Tibial artery (tissue), 4 donors: ENCODE results near the gene DOLPP1.
A peak's percentile ranks its signal among the peaks of the same experiment; 100 is the strongest.

Source experiments
- DNase-seq, 2 donors: peaks; one replicate each; pipeline ENCODE4 v3.0.0-alpha.2; 2019
- H3K27ac ChIP-seq, 2 donors: fragments of 200-600 bp; sonication (generic) in 1 of 2; 1 replicate in 1 of 2; 2 replicates in 1 of 2; pipeline ENCODE4 v1.5.1; 2018 to 2019; ENCODE audit warnings: mild to moderate bottlenecking in 1 of 2
- H3K27me3 ChIP-seq, 2 donors: fragments of 200-600 bp; sonication (generic) in 1 of 2; one replicate each; pipeline versions ENCODE4 v1.5.1 to v1.6.0; 2016 to 2019
- H3K36me3 ChIP-seq, 3 donors: fragments of 200-600 bp; sonication (generic) in 2 of 3; one replicate each; pipeline ENCODE4 v1.5.1; 2016 to 2019; ENCODE audit warnings: mild to moderate bottlenecking in 2 of 3
- H3K4me1 ChIP-seq, 4 donors: fragments of 200-600 bp; sonication (generic) in 2 of 4; 1 replicate in 3 of 4; 2 replicates in 1 of 4; pipeline ENCODE4 v1.5.1; 2016 to 2019
- H3K4me3 ChIP-seq, 2 donors: fragments of 200-600 bp; sonication (generic) in 1 of 2; 1 replicate in 1 of 2; 2 replicates in 1 of 2; pipeline ENCODE4 v1.5.1; 2018 to 2019; ENCODE audit warnings: mild to moderate bottlenecking in 2 of 2
- H3K9me3 ChIP-seq, 3 donors: fragments of 200-600 bp; sonication (generic) in 1 of 3; one replicate each; pipeline ENCODE4 v1.5.1; 2016 to 2019
- intact Hi-C: fragments of 100-400 bp; cut with DNase I; formaldehyde crosslinking; loops from one replicate; pipeline ENCODE4 v1.15.0; 2023; ENCODE audit warnings: low total_unique reads
- TF ChIP-seq, protein P1 (sequence below), 2 experiments: fragments of 200-600 bp in 1 of 2; fragments of 450-650 bp in 1 of 2; IDR thresholded peaks; one replicate each; pipeline ENCODE4 v1.5.1; 2017 to 2019; ENCODE audit warnings: antibody characterized with exemption in 2 of 2, mild to moderate bottlenecking in 1 of 2, moderate library complexity in 1 of 2

DOLPP1 gene

DNA sequence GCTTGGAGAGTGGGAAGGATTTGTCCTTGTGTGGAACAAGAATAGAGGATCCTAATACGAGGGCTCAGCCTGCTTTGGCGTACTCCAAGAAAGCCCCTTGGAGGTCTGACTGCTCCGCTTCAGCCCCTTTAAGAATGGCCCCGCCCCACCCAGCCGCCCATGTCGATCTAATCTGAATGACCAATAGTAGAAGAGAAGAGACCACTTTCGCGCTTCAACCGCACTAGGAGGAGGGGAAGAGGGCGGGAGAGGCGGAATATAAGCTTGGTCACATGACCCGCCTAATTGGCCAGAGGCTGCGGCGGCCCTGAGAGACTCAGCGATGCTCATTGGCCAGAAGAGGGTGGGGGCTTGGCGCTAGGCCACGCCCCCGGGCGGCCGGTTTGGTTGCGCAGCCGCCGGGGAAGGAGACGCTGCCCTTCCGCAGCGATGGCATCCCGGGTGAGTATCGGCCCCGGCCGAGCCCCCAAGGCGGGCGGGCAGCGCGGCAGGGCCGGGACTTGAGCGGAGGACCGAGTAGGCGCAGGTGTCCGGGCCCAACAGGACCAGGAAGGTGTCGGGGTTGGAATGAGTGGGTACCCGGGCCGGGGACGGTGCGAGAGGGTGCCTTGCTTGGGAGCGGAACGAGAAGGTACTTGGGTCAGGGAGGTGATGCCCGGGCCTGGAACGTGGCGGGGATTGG lies 44.5 kb upstream of the DOLPP1 start, which contains the start of gene MIGA2:
Gene MIGA2, plus strand, starts transcription at position 386 of the 682 bp plus-strand sequence. CDS start 3,969 bp downstream, outside the sequence.
- peak; percentile 99 for DNase-seq
- Histone ChIP-seq H3K4me3 (peak within 1 kb of the TSS; percentile 87 to 100), H3K36me3 (peaks cover 7 to 11% (median 11%) of the 10 kb centered on the region in 3 donors), H3K9me3 (no peaks in the 10 kb centered on the region), H3K27ac (peak within 1 kb of the TSS; percentile 74 to 90), H3K4me1 (peaks cover 0 to 29% (median 18%) of the 10 kb centered on the region in 4 donors), H3K27me3 (no peaks in the 10 kb centered on the region)
- TF ChIP-seq, protein P1, sequence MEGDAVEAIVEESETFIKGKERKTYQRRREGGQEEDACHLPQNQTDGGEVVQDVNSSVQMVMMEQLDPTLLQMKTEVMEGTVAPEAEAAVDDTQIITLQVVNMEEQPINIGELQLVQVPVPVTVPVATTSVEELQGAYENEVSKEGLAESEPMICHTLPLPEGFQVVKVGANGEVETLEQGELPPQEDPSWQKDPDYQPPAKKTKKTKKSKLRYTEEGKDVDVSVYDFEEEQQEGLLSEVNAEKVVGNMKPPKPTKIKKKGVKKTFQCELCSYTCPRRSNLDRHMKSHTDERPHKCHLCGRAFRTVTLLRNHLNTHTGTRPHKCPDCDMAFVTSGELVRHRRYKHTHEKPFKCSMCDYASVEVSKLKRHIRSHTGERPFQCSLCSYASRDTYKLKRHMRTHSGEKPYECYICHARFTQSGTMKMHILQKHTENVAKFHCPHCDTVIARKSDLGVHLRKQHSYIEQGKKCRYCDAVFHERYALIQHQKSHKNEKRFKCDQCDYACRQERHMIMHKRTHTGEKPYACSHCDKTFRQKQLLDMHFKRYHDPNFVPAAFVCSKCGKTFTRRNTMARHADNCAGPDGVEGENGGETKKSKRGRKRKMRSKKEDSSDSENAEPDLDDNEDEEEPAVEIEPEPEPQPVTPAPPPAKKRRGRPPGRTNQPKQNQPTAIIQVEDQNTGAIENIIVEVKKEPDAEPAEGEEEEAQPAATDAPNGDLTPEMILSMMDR (IDR thresholded peaks at IDR 0.05) = peak in 1 of 2 experiments; percentile 26
- intact Hi-C loops = no loop called here

DNA sequence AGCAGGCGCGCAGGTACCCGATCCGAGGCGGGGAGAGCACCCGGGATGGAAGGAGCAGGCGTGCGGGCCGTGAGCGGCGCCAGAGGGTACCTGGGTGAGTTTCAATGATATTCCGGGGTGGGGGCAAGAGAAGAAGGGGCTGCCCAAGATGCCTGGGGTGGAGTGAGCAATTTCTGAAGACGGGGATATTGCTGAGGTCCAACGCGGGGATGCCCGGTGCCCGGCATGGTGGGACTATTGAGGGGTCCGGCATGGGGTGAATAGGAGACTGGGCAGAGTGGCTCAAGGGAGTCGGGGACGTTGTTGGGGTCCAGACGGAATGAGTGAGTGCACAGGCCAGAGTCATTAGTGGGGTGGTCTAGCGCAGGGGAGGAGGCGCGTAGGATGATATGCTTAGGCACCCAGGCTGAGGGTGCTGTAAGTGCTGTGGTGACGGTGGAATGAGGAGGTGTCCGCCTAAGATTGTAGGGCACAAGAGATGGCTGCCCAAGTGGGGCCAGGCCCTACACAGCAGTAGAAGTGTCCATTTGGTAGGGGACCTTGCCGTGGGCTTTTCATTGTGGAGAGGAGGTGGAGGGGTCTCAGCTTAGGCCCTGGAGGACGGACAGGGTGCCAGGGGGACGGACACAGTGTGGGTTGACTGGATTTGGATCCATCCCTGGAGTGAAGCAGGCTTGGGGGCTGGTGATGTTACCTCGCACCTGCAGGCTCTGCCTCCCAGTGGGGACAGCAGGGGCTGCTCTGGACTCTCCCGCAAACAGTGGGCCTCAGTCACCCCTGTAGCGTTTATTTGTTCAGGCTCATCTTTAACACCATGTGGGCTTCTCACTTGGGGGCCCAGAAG lies 43.8 kb upstream of the DOLPP1 start:
- H3K4me3 ChIP-seq = peak overlapping the region; percentile 87 to 100
- no peak for DNase-seq

DNA sequence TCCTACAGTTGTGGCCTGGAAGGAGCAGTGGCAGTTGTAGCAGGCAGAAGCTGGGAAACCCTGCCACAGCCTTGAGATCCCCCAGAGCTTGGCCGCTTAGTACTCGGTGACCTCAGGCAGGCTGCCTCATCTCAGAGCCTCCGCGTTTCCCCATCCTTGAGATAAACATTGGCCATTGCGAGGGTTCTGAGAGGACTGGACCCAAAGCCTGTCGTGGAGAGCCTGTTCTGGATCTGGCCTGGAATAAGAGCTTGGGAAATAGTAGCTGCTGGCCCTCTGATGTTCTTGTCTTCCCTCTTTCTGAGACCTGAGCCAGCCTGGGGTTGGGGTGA lies 43.2 kb upstream of the DOLPP1 start:
- intact Hi-C loops = no loop called here
- TF ChIP-seq, protein P1 (IDR thresholded peaks at IDR 0.05) = no peak
- Histone ChIP-seq H3K27ac (peak overlapping the region; percentile 22 to 74), H3K36me3 (peaks cover 21 to 25% (median 24%) of the 10 kb centered on the region in 3 donors), H3K9me3 (no peaks in the 10 kb centered on the region), H3K4me1 (peaks cover 0 to 29% (median 18%) of the 10 kb centered on the region in 4 donors), H3K4me3 (peak overlapping the region; percentile 87 to 100), H3K27me3 (no peaks in the 10 kb centered on the region)
- DNase-seq = peak in 1 of 2 donors; percentile 41

More for the DNA sequence above, 43.8 kb upstream of the DOLPP1 start:
- intact Hi-C loops = no loop called here
- peaks cover 15 to 19% (median 18%) of the 10 kb centered on the region in 3 donors for H3K36me3 ChIP-seq
- no peaks in the 10 kb centered on the region for H3K27me3 ChIP-seq
- no peaks in the 10 kb centered on the region for H3K9me3 ChIP-seq
- TF ChIP-seq, protein P1 (IDR thresholded peaks at IDR 0.05) = no peak
- H3K4me1 ChIP-seq = peaks cover 0 to 29% (median 18%) of the 10 kb centered on the region in 4 donors
- peak overlapping the region; percentile 74 to 90 for H3K27ac ChIP-seq

DNA sequence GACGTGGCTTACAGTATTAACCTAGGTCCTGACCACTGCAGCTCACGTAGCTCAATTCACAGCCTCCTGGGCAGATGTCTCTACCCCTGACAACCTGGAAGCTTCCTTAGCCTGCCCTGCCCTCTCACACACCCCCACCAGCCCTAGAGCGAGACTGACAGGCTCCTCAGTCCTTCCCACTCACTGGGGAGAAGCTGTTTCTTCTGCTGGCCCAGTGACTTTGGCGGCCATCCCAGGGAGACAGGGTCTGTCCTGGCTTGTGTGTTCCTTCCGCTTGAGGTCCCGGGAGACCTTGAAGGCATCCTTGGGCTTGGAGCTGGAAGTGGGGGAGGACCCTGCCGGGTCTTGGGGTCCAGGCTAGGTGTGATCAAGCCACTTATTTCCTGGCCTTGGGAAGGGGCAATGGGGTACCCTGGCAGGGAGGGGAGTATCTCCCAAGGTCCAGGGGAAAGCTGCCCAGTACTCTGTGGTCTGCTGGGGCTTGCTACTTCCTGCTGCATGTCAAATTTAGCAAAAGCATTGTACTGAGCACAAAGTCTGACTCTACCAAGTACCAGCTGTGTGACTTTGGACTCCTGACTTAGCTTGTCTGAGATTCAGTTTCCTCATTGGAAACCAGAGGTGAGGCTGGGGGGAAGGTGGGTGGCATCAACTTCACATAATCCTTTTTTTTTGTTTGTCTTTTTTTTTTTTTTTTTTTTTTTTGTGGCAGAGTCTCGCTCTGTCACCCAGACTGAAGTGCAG lies 42.6 kb upstream of the DOLPP1 start:
- no peak for DNase-seq
- Histone ChIP-seq H3K9me3 (no peaks in the 10 kb centered on the region), H3K4me3 (peak overlapping the region; percentile 87 to 100), H3K36me3 (peaks cover 23 to 30% (median 27%) of the 10 kb centered on the region in 3 donors), H3K27ac (peak overlapping the region in 1 of 2 donors; percentile 22), H3K4me1 (peaks cover 0 to 29% (median 18%) of the 10 kb centered on the region in 4 donors), H3K27me3 (no peaks in the 10 kb centered on the region)
- intact Hi-C loops = no loop called here
- TF ChIP-seq, protein P1 (IDR thresholded peaks at IDR 0.05) = no peak

DNA sequence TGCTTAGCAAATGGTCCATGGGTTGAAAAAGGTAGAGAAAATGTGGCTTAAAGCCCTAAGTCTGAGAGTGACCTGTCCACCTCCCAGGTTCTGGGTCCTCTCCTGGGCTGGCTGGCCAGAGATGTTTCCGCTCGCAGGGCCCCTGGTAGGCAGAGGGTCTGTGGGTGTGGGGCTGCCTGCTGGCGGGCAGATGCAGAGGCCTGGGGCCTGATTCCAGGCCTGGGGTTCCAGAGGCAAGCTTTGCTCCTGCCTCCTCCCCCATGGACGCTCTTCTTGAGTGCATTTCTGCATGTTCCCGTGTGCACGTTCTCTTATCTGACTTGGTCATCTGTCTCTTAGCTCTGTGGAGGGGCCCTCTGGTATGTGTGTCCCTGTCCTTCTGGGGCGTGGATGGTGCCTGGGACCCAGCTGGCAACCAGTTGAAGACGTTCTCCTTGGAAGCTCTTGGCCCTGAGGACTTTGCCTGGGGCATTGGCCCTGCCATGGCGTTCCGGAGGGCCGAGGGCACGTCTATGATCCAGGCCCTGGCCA lies 40.7 kb upstream of the DOLPP1 start:
- DNase-seq = no peak
- Histone ChIP-seq H3K4me1 (peaks cover 0 to 29% (median 18%) of the 10 kb centered on the region in 4 donors), H3K4me3 (no peak overlapping the region), H3K27ac (no peak overlapping the region), H3K27me3 (no peaks in the 10 kb centered on the region), H3K9me3 (no peaks in the 10 kb centered on the region), H3K36me3 (peaks cover 34 to 49% (median 44%) of the 10 kb centered on the region in 3 donors)
- intact Hi-C loops = no loop called here
- TF ChIP-seq, protein P1 (IDR thresholded peaks at IDR 0.05) = no peak
